Hepatocyte (in vitro differentiated cells): Measurements from ENCODE around the gene HOTAIR.

Experiments
- EZH2 ChIP-seq: fragments of 200-600 bp; sonication (generic); IDR thresholded peaks from 2 replicates; pipeline ENCODE4 v1.6.1; 2016; ENCODE audit warnings: antibody characterized with exemption, mild to moderate bottlenecking, borderline replicate concordance
- TF ChIP-seq, protein P1 (sequence below): fragments of 200-600 bp; sonication (generic); IDR thresholded peaks from 2 replicates; pipeline ENCODE4 v1.5.1; 2016; ENCODE audit warnings: antibody characterized with exemption, mild to moderate bottlenecking; ENCODE audit not compliant: poor library complexity

DNA sequence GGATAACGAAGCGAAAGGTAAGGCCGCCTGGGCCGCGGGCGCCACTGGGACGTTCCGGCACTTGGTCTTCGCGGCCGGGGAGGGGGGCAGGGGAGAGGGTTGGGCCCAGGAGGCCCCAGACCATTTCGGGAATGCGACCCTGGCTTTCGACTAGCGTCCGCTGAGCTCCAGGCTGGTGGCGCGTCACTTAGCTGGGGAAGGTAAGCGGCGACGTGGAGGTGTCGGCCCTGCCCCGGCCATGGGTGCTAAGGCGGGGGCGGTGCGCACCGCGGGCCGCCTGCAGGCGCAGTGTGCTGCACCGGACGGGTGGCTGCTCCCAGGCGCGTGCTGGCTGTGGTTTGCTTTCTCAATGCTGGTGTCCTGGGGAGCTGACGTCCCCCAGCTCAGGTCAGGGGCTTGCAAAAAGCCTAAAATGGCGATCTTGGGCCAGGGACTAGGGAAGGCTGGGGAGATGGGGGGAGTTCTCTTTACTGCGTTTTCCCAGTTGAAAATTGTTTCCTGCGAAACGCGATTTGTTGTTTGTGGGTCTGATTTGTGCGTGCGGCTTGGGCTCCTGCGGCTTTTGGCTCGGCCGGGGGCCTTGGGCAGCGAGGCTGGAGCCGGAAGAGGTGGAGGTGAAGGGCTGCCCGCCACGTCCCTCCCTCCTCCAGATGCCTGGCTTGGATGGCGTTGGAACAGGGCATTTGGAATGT is 11.4 kb upstream of the HOTAIR start:
- TF ChIP-seq, protein P1, sequence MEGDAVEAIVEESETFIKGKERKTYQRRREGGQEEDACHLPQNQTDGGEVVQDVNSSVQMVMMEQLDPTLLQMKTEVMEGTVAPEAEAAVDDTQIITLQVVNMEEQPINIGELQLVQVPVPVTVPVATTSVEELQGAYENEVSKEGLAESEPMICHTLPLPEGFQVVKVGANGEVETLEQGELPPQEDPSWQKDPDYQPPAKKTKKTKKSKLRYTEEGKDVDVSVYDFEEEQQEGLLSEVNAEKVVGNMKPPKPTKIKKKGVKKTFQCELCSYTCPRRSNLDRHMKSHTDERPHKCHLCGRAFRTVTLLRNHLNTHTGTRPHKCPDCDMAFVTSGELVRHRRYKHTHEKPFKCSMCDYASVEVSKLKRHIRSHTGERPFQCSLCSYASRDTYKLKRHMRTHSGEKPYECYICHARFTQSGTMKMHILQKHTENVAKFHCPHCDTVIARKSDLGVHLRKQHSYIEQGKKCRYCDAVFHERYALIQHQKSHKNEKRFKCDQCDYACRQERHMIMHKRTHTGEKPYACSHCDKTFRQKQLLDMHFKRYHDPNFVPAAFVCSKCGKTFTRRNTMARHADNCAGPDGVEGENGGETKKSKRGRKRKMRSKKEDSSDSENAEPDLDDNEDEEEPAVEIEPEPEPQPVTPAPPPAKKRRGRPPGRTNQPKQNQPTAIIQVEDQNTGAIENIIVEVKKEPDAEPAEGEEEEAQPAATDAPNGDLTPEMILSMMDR, result no peak
- TF ChIP-seq EZH2, result peak; percentile 98
